Type B pancreatic cell (in vitro differentiated cells): Measurements from ENCODE around the gene C19orf25. TPM values are rescaled to one million over a fixed set of nuclear protein-coding genes. Genes with fewer than 3 reads are reported as not detected.
"Not testable (repeated sequence)": the region's sequence is repeated elsewhere in the genome, so short reads cannot be mapped to it uniquely, and the experiment has no call there.

Source experiments
- DNase-seq: peaks from one replicate; pipeline ENCODE4 v3.0.0; 2021; ENCODE audit warnings: mixed read lengths; ENCODE audit not compliant: unreplicated experiment; ENCODE audit errors: extremely low spot score
- H3K27ac Mint-ChIP-seq: 2 replicates; pipeline ENCODE4 v1.8.0; 2021; ENCODE audit warnings: mild to moderate bottlenecking, mixed read lengths
- H3K27me3 Mint-ChIP-seq: 2 replicates; pipeline ENCODE4 v1.8.0; 2021; ENCODE audit warnings: mixed read lengths
- H3K36me3 Mint-ChIP-seq: 2 replicates; pipeline ENCODE4 v1.8.0; 2021; ENCODE audit warnings: mixed read lengths
- H3K4me1 Mint-ChIP-seq: one replicate; pipeline ENCODE4 v1.8.0; 2021; ENCODE audit warnings: mixed read lengths; ENCODE audit not compliant: unreplicated experiment
- H3K4me3 Mint-ChIP-seq: 2 replicates; pipeline ENCODE4 v1.8.0; 2021; ENCODE audit warnings: mild to moderate bottlenecking, mixed read lengths
- H3K9me3 Mint-ChIP-seq: 2 replicates; pipeline ENCODE4 v1.8.0; 2021; ENCODE audit warnings: mixed read lengths
- CTCF ChIP-seq: fragments of 200-600 bp; sonication (generic); conservative IDR thresholded peaks from 2 replicates; pipeline ENCODE4 v1.5.0; 2021; ENCODE audit warnings: antibody characterized with exemption, mild to moderate bottlenecking
- total RNA-seq: library from RNA; stranded (reverse); gene quantifications from 2 replicates; pipeline ENCODE4 v1.2.1, GENCODE V29; 2021; ENCODE audit warnings: low replicate concordance

C19orf25 gene
- total RNA-seq, 1 donor from 2014 or later, result 37.5 TPM

GRCh38 chr19:1521636-1522035 lies 42.6 kb upstream of the C19orf25 start:
- Mint-ChIP-seq H3K27ac (no peak overlapping the region), H3K27me3 (peaks cover 67% of the 10 kb centered on the region), H3K9me3 (no peaks in the 10 kb centered on the region), H3K4me1 (no peaks in the 10 kb centered on the region), H3K36me3 (no peaks in the 10 kb centered on the region), H3K4me3 (no peak overlapping the region)
- DNase-seq, result no peak
- TF ChIP-seq CTCF, result no peak

GRCh38 chr19:1520203-1520780 lies 41.3 kb upstream of the C19orf25 start:
- peaks cover 66% of the 10 kb centered on the region for H3K27me3 Mint-ChIP-seq

GRCh38 chr19:1519802-1520201 lies 40.8 kb upstream of the C19orf25 start:
- peaks cover 65% of the 10 kb centered on the region for H3K27me3 Mint-ChIP-seq
- H3K36me3 Mint-ChIP-seq, H3K27ac Mint-ChIP-seq, DNase-seq, H3K9me3 Mint-ChIP-seq, H3K4me3 Mint-ChIP-seq, H3K4me1 Mint-ChIP-seq: not testable (repeated sequence)

More at GRCh38 chr19:1520203-1520780, 41.3 kb upstream of the C19orf25 start:
- no peaks in the 10 kb centered on the region for H3K36me3 Mint-ChIP-seq
- TF ChIP-seq CTCF, result no peak
- no peak overlapping the region for H3K27ac Mint-ChIP-seq
- peaks cover 4% of the 10 kb centered on the region for H3K9me3 Mint-ChIP-seq
- H3K4me3 Mint-ChIP-seq, result no peak overlapping the region
- H3K4me1 Mint-ChIP-seq, result no peaks in the 10 kb centered on the region
- DNase-seq, result no peak

- no peak overlapping the region for H3K4me3 Mint-ChIP-seq
- no peak for DNase-seq
- no peak for TF ChIP-seq CTCF
- no peak overlapping the region for H3K27ac Mint-ChIP-seq
- no peaks in the 10 kb centered on the region for H3K36me3 Mint-ChIP-seq
- H3K4me1 Mint-ChIP-seq, result no peaks in the 10 kb centered on the region
- H3K27me3 Mint-ChIP-seq, result peaks cover 66% of the 10 kb centered on the region
- H3K9me3 Mint-ChIP-seq, result peaks cover 4% of the 10 kb centered on the region
These were observed 39.5 kb upstream of the C19orf25 start for GRCh38 chr19:1518471-1518870.

- peak overlapping the region; percentile 20 for H3K27ac Mint-ChIP-seq
- peaks cover 51% of the 10 kb centered on the region for H3K27me3 Mint-ChIP-seq
- no peaks in the 10 kb centered on the region for H3K4me1 Mint-ChIP-seq
- no peak for DNase-seq
- H3K4me3 Mint-ChIP-seq, result peak overlapping the region; percentile 58
- no peak for TF ChIP-seq CTCF
- no peaks in the 10 kb centered on the region for H3K36me3 Mint-ChIP-seq
- peaks cover 4% of the 10 kb centered on the region for H3K9me3 Mint-ChIP-seq
These were observed 37.4 kb upstream of the C19orf25 start for GRCh38 chr19:1516395-1516753.

- Mint-ChIP-seq H3K9me3 (peaks cover 4% of the 10 kb centered on the region), H3K36me3 (no peaks in the 10 kb centered on the region), H3K4me3 (no peak overlapping the region), H3K27ac (no peak overlapping the region), H3K27me3 (peaks cover 57% of the 10 kb centered on the region), H3K4me1 (no peaks in the 10 kb centered on the region)
- no peak for TF ChIP-seq CTCF
- DNase-seq, result no peak
These were observed 36.1 kb upstream of the C19orf25 start for GRCh38 chr19:1514986-1515721.
